GM21515 (cell line): Measurements from ENCODE around the gene ATOSA.

Source experiments
- ATAC-seq: cut with Tn5 transposase; IDR thresholded peaks from one replicate; pipeline ENCODE4 v1.9.1; 2021; ENCODE audit not compliant: unreplicated experiment

Gene ATOSA

GRCh38 chr15:52679232-52680040 is at the start of gene ATOSA:
ATOSA (minus strand) TSS chr15:52679388; CDS start chr15:52678021, 1,367 bp downstream.
- ATAC-seq, result peak; percentile 63

- no peak for ATAC-seq
Observed at GRCh38 chr15:52728899-52729298, 49.7 kb upstream of the ATOSA start.

- no peak for ATAC-seq
Observed at GRCh38 chr15:52727815-52728214, 48.6 kb upstream of the ATOSA start.

GRCh38 chr15:52726195-52726594 is 47.0 kb upstream of the ATOSA start:
- no peak for ATAC-seq

GRCh38 chr15:52718551-52718950 is 39.4 kb upstream of the ATOSA start:
- no peak for ATAC-seq

- no peak for ATAC-seq
Observed at GRCh38 chr15:52717924-52718323, 38.7 kb upstream of the ATOSA start.

- ATAC-seq, result no peak
Observed at GRCh38 chr15:52717481-52717880, 38.3 kb upstream of the ATOSA start.

- no peak for ATAC-seq
Observed at GRCh38 chr15:52716536-52716935, 37.3 kb upstream of the ATOSA start.

- no peak for ATAC-seq
Observed at GRCh38 chr15:52715411-52715810, 36.2 kb upstream of the ATOSA start.

- ATAC-seq, result no peak
Observed at GRCh38 chr15:52714968-52715367, 35.8 kb upstream of the ATOSA start.

- no peak for ATAC-seq
Observed at GRCh38 chr15:52710708-52711389, 31.7 kb upstream of the ATOSA start.

- peak; percentile 51 for ATAC-seq
Observed at GRCh38 chr15:52710050-52710707, 31.0 kb upstream of the ATOSA start.

GRCh38 chr15:52709187-52709981 is 30.2 kb upstream of the ATOSA start:
- peak; percentile 90 for ATAC-seq

GRCh38 chr15:52706091-52706490 is 26.9 kb upstream of the ATOSA start:
- no peak for ATAC-seq

- no peak for ATAC-seq
Observed at GRCh38 chr15:52702390-52702789, 23.2 kb upstream of the ATOSA start.

GRCh38 chr15:52699457-52699856 is 20.3 kb upstream of the ATOSA start:
- ATAC-seq, result no peak

GRCh38 chr15:52698514-52698913 is 19.3 kb upstream of the ATOSA start:
- no peak for ATAC-seq

GRCh38 chr15:52697051-52697450 is 17.9 kb upstream of the ATOSA start:
- no peak for ATAC-seq

- ATAC-seq, result no peak
Observed at GRCh38 chr15:52695154-52695553, 16.0 kb upstream of the ATOSA start.

GRCh38 chr15:52689562-52689961 is 10.4 kb upstream of the ATOSA start:
- no peak for ATAC-seq

- ATAC-seq, result peak; percentile 53
Observed at GRCh38 chr15:52683580-52683979, 4.4 kb upstream of the ATOSA start.
